HG03103 (cell line): Measurements from ENCODE around the gene CYB5D1.

Experiments used
- ATAC-seq: cut with Tn5 transposase; IDR thresholded peaks from one replicate; pipeline ENCODE4 v1.9.1; 2021; ENCODE audit warnings: low read depth; ENCODE audit not compliant: unreplicated experiment

Gene CYB5D1

DNA sequence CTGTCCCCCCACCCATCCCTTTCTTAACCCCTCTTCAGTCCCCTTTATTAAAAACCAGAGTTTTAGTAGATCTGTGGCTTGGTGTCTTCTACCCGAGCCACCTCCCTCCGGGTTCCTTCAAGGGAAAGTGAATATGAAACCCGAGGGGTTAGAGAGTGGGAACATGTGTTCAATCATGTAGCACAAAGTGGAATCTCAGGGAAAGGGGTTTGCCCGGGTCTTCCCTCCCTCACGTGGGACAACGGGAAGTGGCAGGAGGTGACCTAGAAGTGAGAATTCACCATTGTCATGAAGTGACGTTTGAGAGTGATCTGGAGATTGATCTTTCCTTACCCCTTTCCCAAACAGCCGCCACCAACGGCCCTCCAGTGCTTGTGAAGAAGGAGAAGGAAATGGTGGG, 53.3 kb downstream of the CYB5D1 start:
- ATAC-seq = no peak
